D721Med (cell line): ENCODE results near the gene PFAS.
"Not testable (repeated sequence)": the region's sequence is repeated elsewhere in the genome, so short reads cannot be mapped to it uniquely, and the experiment has no call there.

Source experiments
- DNase-seq: peaks from one replicate; pipeline ENCODE4 v3.0.0; 2011; ENCODE audit warnings: low spot score; ENCODE audit not compliant: insufficient read length
- FAIRE-seq: peaks from 2 replicates; lab custom pipeline; 2011; peaks lifted over from hg19 to GRCh38; lab: Jason Lieb, UNC
- TF ChIP-seq, protein P1 (sequence below): IDR thresholded peaks from 2 replicates; pipeline ENCODE4 v1.5.1; 2012; ENCODE audit warnings: mild to moderate bottlenecking, control low read depth; ENCODE audit not compliant: insufficient read depth; ENCODE audit errors: missing control alignments

Gene PFAS

DNA sequence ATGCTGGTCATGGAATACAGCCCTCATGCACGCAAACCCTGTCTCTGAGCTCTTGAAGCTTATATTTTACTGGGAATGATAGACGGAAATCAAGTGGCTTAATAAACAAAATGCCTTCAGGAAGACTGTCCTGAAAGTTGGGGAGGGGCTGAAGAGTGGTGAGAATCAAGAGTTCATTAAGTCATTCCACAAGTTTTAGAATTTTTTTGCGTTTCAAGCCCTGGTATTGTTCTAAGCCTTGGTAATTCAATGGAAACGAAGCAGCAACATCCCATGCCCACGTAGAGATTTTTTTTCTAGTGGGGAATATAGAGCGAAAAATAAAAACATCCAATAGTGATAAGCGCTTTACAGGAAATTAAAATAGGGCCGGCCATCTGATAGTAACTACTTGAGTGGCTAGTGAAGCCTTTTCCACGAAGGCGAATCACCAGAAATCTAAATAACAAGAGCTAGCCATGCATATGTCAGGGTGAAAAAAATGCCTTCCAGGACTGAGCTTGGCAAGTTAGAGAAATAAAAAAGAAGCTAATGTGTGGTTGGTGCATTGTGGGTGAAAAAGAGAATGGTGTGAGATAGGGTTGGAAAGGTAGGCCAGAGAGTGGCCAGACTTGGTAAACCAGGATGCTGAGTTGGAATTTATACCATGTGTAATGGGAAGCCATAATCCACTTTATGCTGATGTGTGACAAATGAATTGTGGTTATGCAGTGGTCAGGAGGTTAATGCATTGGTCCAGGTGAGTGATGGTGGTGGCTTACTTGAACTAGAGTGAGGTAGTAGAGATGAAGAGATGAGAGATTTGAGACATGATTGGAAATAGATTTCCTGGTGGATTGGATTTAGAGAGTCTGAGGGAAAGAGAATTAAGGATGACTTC is 772 bp downstream of the PFAS start:
- DNase-seq: no peak
- FAIRE-seq: no peak
- TF ChIP-seq, protein P1, sequence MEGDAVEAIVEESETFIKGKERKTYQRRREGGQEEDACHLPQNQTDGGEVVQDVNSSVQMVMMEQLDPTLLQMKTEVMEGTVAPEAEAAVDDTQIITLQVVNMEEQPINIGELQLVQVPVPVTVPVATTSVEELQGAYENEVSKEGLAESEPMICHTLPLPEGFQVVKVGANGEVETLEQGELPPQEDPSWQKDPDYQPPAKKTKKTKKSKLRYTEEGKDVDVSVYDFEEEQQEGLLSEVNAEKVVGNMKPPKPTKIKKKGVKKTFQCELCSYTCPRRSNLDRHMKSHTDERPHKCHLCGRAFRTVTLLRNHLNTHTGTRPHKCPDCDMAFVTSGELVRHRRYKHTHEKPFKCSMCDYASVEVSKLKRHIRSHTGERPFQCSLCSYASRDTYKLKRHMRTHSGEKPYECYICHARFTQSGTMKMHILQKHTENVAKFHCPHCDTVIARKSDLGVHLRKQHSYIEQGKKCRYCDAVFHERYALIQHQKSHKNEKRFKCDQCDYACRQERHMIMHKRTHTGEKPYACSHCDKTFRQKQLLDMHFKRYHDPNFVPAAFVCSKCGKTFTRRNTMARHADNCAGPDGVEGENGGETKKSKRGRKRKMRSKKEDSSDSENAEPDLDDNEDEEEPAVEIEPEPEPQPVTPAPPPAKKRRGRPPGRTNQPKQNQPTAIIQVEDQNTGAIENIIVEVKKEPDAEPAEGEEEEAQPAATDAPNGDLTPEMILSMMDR: no peak

DNA sequence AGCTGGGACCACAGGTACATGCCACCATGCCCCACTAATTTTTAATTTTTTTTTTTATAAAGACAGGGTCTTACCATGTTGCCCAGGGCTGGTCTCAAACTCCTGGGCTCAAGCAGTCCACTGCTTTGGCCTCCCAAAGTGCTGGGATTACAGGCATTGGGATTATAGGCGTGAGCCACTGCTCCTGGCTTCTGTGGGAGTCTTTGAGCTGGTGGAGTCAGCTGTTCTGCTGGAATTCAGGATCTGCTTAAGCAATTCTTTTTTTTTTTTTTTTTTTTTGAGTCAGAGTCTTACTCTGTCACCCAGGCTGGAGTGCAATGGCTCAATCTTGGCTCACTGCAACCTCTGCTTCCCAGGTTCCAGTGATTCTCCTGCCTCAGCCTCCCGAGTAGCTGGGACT is 2.3 kb downstream of the PFAS start:
- not testable (repeated sequence) for DNase-seq, FAIRE-seq

DNA sequence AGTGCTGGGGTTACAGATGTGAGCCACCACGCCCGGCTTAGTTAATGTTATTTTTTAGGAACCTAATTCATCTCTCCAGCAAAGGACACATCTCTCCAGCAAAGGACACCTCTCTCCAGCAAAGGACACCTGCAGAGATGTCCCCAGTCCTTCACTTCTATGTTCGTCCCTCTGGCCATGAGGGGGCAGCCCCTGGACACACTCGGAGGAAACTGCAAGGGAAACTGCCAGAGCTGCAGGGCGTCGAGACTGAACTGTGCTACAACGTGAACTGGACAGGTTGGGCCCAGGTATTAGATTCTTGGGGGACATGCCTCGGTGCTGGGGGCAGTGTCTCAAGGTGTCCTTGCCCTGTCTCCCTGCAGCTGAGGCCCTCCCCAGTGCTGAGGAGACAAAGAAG is 4.7 kb downstream of the PFAS start:
- FAIRE-seq (no peak), DNase-seq (no peak)
- TF ChIP-seq, protein P1: no peak

DNA sequence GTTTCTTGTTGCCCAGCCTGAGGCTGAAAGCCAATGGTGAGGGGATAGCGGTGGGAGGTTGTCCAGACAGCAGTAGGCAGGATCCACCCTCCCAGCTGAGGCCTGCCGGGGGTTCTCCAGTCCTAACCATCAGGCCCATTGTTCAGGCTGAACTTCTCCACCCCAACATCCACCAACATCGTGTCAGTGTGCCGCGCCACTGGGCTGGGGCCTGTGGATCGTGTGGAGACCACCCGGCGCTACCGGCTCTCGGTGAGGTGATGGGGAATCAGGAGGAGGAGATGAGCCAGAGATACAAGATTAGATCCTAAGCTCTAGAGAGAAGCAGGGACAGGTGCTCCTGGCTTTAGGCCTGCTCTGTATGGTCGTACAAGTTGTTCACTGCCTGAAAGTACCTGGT is 5.8 kb downstream of the PFAS start:
- DNase-seq (no peak), FAIRE-seq (no peak)
- TF ChIP-seq, protein P1: no peak

DNA sequence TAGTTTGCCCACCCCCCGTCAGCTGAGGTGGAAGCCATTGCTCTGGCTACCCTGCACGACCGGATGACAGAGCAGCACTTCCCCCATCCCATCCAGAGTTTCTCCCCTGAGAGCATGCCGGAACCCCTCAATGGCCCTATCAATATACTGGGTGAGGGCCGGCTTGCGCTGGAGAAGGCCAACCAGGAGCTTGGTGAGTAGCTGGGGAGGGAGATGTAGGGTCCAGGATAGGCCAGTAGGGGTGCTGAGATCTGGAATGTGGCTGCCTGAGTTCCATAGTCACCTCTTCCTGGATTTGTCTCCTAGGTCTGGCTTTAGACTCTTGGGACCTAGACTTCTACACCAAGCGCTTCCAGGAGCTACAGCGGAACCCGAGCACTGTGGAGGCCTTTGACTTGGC is 6.4 kb downstream of the PFAS start:
- DNase-seq (no peak), FAIRE-seq (no peak)
- TF ChIP-seq, protein P1: no peak

DNA sequence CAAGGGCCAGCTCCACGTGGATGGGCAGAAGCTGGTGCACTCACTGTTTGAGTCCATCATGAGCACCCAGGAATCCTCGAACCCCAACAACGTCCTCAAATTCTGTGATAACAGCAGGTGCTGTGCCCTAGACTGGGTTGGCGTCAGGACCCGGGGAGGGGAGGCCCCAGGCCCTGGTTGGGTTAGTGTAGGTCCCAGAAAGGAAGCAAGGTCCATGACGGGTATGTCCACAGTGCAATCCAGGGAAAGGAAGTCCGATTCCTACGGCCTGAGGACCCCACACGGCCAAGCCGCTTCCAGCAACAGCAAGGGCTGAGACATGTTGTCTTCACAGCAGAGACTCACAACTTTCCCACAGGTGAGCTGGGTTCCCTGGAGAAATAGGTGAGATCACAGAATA is 7.2 kb downstream of the PFAS start:
- FAIRE-seq: no peak
- TF ChIP-seq, protein P1: no peak
- no peak for DNase-seq

DNA sequence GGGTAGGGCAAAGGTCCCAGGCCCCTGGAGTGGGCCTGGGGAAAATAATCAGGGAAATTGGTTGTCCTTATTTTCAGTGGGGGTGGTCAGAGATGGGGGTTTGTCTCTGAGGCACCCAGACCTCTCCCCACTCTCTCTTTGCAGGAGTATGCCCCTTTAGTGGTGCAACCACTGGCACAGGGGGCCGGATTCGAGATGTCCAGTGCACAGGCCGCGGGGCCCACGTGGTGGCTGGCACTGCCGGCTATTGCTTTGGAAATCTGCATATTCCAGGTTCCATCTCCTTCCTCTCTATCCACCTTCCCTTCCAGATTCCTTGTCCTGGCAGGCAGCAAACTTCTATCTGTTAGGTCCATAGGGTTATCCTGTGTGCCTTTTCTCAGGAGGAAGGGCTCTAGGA is 7.6 kb downstream of the PFAS start:
- FAIRE-seq (no peak), DNase-seq (no peak)
- TF ChIP-seq, protein P1: no peak
